AG09319 (cell line): Measurements from ENCODE around the gene CST8.

Experiments used
- DNase-seq: peaks from one replicate; pipeline ENCODE4 v3.0.0-alpha.2; 2010; ENCODE audit warnings: low read depth; ENCODE audit errors: extremely low read depth
- TF ChIP-seq, protein P1 (sequence below): IDR thresholded peaks from 2 replicates; pipeline ENCODE4 v1.5.1; 2011; ENCODE audit warnings: low read depth, mild to moderate bottlenecking, inconsistent platforms, low read length, moderate library complexity

The CST8 gene

DNA sequence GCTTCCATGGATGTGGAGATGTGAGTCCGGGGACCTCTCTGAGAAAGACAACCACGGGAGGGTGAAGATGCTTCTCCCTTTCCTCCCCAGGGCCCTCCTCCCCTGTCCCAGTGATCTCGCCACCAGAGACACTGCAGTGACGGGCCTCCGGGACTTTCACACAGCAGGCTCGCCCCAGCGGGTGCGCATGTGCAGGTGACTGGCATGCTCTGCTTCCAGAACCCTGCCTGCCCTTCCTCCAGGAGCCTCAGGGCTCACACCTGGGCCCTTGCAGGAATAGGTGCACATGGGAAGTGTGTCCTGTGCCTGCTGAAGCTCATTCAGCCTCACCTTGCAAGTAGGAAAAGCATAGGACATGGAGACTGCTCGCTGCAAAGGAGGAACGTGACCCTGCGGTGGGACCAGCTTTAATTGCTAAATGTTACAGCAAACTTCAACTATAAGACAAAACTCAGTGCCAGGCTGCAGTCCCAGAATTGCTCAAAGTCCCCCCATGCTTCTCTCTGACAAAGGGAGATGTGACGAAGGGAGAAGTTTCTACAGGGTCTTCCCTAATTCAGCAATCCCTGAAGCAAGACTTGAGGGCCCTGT, 19.2 kb downstream of the CST8 start:
- TF ChIP-seq, protein P1, sequence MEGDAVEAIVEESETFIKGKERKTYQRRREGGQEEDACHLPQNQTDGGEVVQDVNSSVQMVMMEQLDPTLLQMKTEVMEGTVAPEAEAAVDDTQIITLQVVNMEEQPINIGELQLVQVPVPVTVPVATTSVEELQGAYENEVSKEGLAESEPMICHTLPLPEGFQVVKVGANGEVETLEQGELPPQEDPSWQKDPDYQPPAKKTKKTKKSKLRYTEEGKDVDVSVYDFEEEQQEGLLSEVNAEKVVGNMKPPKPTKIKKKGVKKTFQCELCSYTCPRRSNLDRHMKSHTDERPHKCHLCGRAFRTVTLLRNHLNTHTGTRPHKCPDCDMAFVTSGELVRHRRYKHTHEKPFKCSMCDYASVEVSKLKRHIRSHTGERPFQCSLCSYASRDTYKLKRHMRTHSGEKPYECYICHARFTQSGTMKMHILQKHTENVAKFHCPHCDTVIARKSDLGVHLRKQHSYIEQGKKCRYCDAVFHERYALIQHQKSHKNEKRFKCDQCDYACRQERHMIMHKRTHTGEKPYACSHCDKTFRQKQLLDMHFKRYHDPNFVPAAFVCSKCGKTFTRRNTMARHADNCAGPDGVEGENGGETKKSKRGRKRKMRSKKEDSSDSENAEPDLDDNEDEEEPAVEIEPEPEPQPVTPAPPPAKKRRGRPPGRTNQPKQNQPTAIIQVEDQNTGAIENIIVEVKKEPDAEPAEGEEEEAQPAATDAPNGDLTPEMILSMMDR, result no peak

DNA sequence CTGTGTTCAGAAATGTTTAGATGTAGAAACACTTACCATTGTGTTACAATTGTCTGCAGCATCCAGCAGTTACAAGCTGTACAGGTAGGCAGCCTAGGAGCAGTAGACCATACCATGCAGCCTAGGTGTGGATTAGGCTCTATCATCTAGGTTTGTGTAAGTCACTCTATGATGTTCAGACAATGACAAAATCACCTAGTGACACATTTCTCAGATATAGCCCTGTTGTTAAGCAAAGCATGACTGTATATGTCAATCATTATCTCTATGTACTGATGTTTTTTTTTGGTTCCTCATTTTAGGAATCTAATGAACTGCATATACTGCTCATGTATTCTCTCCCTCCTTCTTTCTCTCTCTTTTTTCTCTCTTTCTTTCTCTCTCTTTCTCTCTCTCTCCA, 22.2 kb downstream of the CST8 start:
- no peak for DNase-seq
- TF ChIP-seq, protein P1, result no peak

More for the DNA sequence above, 19.2 kb downstream of the CST8 start:
- DNase-seq, result no peak

DNA sequence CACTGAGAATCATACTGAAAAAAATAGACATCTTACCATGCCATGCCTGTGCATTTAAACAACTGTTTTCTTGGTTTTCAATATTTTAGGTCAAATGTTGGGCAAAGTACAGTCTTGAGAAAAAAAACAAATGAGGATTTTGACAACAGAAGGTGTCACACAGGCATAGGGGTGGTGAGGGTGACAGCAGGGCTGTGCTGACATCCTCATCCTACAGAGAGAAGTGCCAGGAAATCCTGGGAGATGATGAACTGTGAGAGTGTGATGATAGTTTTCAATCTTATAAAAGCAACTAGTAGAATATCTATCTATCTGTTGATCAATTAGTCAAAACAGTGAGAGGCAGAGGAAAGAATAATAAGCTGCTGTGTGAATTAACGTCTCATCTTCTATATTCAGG, 23.9 kb downstream of the CST8 start:
- TF ChIP-seq, protein P1, result no peak
- no peak for DNase-seq

DNA sequence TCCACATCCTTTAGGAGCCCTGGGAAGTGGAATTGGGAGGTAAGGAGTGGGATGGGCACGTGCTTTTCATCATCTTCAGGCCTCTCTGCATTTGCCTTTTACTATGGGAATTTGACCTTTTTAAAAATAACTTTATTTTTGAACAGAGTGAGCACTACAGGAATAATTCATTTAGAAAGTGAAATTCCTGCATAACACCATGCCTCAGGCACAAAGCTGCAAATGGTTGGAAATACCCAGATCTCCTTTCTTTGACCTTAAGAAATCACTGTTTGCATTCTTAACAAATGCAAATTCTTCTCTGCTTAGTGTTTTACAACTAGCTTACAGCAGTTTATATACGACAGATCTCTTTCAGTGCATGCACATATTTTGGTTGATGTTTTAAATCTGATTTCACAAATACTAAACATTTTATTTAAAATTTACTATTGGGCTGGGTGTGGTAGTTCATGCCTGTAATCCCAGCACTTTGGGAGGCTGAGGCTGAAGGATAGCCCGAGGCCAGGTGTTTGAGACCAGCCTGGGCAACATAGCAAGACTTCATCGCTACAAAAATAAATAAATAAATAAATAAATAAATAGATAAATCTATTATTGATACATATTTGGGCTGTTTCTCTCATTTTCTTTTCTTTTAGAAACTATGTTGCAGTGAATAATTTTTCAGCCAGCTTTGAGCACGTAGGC, 24.5 kb downstream of the CST8 start:
- TF ChIP-seq, protein P1, result no peak
- peak; percentile 5 for DNase-seq

DNA sequence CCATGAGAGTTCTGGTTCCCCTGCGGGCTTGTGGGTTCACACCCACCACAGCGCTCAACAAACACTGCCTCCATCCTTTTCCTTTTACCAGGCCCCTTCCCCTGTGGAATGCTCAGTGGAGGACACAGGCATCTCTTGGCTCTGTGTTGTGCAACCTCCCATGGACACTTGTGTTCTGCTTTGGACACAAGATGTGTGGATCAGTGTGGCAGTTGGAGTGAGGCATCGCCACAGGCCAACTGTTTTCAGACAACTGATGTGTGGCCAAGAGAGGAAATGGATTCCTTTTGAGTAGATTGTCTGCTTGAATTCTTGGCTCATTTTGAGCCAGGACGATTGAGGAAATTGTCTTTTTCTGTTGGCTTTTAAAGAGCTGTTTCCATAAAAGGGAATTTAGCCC, 26.8 kb downstream of the CST8 start:
- no peak for DNase-seq
- TF ChIP-seq, protein P1, result no peak

DNA sequence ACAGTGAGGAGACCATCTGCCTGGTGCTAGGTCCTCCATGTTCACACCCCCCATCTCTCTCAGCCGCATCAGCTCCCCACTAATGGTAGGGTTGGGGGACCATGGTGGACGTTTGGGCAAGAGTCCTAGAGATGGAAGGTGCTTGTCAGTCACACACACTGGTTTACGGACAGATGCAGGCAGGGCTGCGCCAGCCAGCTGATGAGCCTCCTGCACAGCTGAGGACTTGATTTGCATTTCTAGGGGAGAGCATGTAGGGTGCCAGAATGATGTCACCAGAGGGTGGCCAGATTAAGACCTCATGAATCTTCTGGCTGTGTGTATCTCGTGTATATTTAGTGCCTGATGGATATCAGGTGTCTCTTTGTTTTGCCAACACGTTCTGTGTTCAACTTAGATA, 28.6 kb downstream of the CST8 start:
- DNase-seq, result no peak
- TF ChIP-seq, protein P1, result no peak

DNA sequence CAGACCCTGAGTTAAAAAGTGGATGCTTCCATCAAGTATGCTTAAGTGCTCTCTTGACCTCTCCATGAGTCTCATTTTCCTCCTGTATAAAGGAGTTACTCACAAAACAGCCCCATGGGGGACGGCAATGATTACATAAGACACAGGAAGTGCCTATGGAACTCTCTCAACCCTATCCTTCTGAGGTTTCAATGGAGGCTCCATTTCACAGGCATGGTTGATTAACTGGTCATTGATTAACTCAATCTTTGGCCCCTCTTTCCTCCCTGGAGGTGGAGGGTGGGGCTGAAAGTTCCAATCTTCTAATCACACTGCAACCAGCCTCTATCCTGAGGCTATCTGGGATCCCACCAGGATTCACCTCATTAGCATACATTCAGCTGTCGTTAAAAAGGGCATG, 29.3 kb downstream of the CST8 start:
- no peak for DNase-seq
- TF ChIP-seq, protein P1, result no peak
